Endothelial cell of coronary artery (primary cell): ENCODE data around the gene DOK3. TPM values are rescaled to one million over a fixed set of nuclear protein-coding genes. Genes with fewer than 3 reads are reported as not detected.

Source experiments
- total RNA-seq: library from RNA; depleted of rRNA; stranded (reverse); fragments of >200 nt; gene quantifications from 2 replicates; pipeline ENCODE4 v1.2.3, GENCODE V29; 2014

The DOK3 gene
- 1.8 and 2.5 TPM in 2 replicates for total RNA-seq

GRCh38 chr5:177509381-177509951 is at the start of gene DOK3:
Gene DOK3 (minus strand): TSS chr5:177509826. CDS start chr5:177509540, 286 bp downstream.

DNA sequence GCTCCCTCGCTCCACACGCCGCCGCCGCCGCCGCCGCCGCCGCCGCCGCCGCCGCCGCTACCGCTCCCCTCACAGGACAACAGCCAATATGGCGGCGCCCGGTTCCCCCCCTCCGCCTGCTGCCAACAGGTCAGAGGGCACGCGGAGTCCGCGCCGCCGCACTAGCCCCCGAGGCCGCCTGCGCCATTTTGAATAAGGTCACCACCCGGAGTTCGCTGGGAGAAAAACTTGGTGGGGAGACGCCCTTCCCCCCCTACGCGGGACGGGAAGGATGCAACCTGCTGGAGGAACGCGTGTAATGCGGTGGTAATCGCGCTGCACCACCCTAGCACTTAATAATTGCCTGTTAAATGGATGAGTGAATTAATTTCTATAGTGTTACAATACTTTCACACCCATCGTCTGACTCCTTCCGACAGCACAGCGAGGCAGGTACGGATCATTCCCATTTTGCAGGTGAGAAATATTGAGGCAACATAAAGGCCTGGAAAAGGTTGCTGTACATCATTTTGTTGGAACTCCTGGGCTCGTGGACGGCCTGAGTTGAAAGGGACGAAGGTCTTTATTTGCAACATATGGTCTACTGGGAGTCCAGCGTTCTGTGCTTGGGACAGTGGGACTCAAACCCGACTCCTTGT is 45.0 kb upstream of the DOK3 start, which contains the start of gene FAM193B:
Gene FAM193B (minus strand): TSS at position 90 of the 638 bp plus-strand sequence. CDS start 105 bp downstream, outside the sequence.

GRCh38 chr5:177516601-177517568 is 7.3 kb upstream of the DOK3 start, which contains the start of gene DDX41:
Gene DDX41 (minus strand): TSS chr5:177516961. CDS start chr5:177516945, 16 bp downstream.

GRCh38 chr5:177497292-177498012 is 12.2 kb downstream of the DOK3 start, which contains the start of gene PDLIM7:
Gene PDLIM7 (minus strand): TSS chr5:177497604. CDS start chr5:177496512, 1,092 bp downstream.

GRCh38 chr5:177473443-177474001 is 36.1 kb downstream of the DOK3 start, which contains the start of gene DBN1:
Gene DBN1 (minus strand): TSS chr5:177473634. CDS start chr5:177473521, 113 bp downstream.

Other genes with a start within 250 kb of the DOK3 start
- gene RAB24, start 206.1 kb downstream of the DOK3 start, total RNA-seq: 14.0 and 22.0 TPM in 2 replicates
- gene PRELID1, start 206.0 kb downstream of the DOK3 start, total RNA-seq: 114 and 156 TPM in 2 replicates
- 6.6 and 12.1 TPM in 2 replicates for gene MXD3, start 197.9 kb downstream of the DOK3 start, total RNA-seq
- 355 and 366 TPM in 2 replicates for gene LMAN2, start 158.2 kb downstream of the DOK3 start, total RNA-seq
- gene RGS14, start 151.9 kb downstream of the DOK3 start, total RNA-seq: 4.5 and 5.5 TPM in 2 replicates
- gene SLC34A1, start 125.4 kb downstream of the DOK3 start, total RNA-seq: not detected in 2 replicates
- gene PFN3, start 109.2 kb downstream of the DOK3 start, total RNA-seq: not detected in 2 replicates
- gene F12, start 100.3 kb downstream of the DOK3 start, total RNA-seq: 0.56 and 0.99 TPM in 2 replicates
- 23.5 and 26.3 TPM in 2 replicates for gene GRK6, start 83.2 kb downstream of the DOK3 start, total RNA-seq
- gene PRR7, start 63.0 kb downstream of the DOK3 start, total RNA-seq: 3.5 and 5.9 TPM in 2 replicates
- 204 and 221 TPM in 2 replicates for gene DBN1, start 36.2 kb downstream of the DOK3 start, total RNA-seq
- 75.5 and 132 TPM in 2 replicates for gene PDLIM7, start 12.2 kb downstream of the DOK3 start, total RNA-seq
- 129 and 138 TPM in 2 replicates for gene DDX41, start 7.1 kb upstream of the DOK3 start, total RNA-seq
- 11.5 and 22.0 TPM in 2 replicates for gene FAM193B, start 44.7 kb upstream of the DOK3 start, total RNA-seq
- gene TMED9, start 82.4 kb upstream of the DOK3 start, total RNA-seq: 156 and 233 TPM in 2 replicates
- gene B4GALT7, start 90.3 kb upstream of the DOK3 start, total RNA-seq: 29.4 and 35.0 TPM in 2 replicates